Suprapubic skin (tissue), 3 donors: ENCODE results near the gene PPM1M.

Experiments
- CTCF ChIP-seq, 2 donors: fragments of 200-600 bp in 1 of 2; fragments of 450-650 bp in 1 of 2; sonication (generic) in 1 of 2; IDR thresholded peaks; one replicate each; pipeline ENCODE4 v1.5.1; 2016 to 2019; ENCODE audit warnings: antibody characterized with exemption in 2 of 2, mild to moderate bottlenecking in 1 of 2, moderate library complexity in 1 of 2
- POLR2A ChIP-seq, 2 donors: fragments of 450-650 bp; IDR thresholded peaks; one replicate each; pipeline ENCODE4 v1.6.1; 2017; ENCODE audit warnings: antibody characterized with exemption in 2 of 2, mild to moderate bottlenecking in 2 of 2, moderate library complexity in 2 of 2

GRCh38 chr3:52202384-52203077, 43.0 kb upstream of the PPM1M start:
- no peak for TF ChIP-seq CTCF (IDR thresholded peaks at IDR 0.05)
- no peak for TF ChIP-seq POLR2A (IDR thresholded peaks at IDR 0.05)
